ENCODE measurements around the gene TRIM22. TPM values are rescaled to one million over a fixed set of nuclear protein-coding genes. Genes with fewer than 3 reads are reported as not detected.
"Not testable (repeated sequence)": the region's sequence is repeated elsewhere in the genome, so short reads cannot be mapped to it uniquely, and the experiment has no call there.

Gene TRIM22
- polyA plus RNA-seq, 1 experiment = 58.2 TPM

DNA sequence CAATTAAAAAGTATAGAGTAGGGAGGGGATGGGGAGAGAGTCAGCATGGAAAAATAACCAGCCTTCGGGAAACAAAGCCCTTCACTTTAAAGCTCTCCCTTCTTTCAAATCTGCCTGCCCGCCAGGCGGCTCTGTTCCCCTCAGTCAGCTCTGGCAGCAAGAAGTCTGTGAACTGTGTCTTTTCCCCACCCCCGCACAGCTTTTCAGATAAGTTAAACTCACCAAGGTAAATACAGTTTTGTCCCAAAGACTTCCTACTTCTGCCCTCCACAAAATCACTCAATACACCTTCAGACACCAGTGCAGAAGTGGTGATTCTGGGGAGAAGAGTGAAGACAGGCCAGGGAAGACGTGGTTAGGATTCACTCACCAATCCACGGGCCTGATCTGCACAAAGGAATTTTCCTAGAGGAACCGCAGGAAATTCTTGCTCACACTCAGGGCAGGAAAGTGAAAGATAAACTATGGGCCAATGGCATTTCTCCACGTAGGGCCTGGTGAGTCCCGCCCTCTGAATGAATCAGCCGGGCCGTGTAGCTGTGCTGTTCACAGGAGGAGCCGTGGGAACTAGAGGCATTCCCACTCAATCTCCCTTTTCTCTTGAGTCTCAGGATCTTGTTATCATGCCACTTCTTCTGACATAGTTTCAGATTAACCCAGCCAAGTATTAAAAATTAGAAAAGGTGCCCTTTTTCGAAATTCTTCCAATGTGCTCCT lies 4.8 kb upstream of the TRIM22 start, which contains the start of gene TRIM5:
Gene TRIM5 (minus strand): TSS at position 429 of the 717 bp plus-strand sequence. CDS start 4,897 bp downstream, outside the sequence.
- POLR2A ChIA-PET = interaction anchor here (0.6 kb wide), 1 partner anchor 62 kb away, joined by 6 read pairs; no protein-coding TSS in a partner anchor

DNA sequence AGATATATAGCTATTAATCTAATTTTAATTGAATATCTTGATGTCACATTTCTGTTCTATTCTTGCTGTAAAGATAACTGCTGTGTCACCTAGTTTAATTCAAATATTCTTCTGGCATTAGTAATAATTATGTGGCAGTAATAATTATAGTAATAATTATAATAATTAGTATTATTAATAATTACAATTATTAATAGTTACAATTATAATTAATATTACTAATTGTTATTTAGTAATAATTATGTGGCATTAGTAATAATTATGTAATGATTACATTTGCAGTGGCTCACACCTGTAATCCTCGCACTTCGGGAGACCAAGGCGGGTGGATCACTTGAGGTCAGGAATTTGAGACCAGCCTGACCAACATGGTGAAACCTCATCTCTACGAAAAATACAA lies 3.2 kb upstream of the TRIM22 start:
- ChIA-PET POLR2A (no interaction called here), CTCF (interaction anchor here (1.4 kb wide), 1 partner anchor 58 kb away, joined by 3 read pairs; no protein-coding TSS in a partner anchor)
- DNase-seq (ENCODE audit: low read depth) = no peak
- TF ChIP-seq, protein P1, sequence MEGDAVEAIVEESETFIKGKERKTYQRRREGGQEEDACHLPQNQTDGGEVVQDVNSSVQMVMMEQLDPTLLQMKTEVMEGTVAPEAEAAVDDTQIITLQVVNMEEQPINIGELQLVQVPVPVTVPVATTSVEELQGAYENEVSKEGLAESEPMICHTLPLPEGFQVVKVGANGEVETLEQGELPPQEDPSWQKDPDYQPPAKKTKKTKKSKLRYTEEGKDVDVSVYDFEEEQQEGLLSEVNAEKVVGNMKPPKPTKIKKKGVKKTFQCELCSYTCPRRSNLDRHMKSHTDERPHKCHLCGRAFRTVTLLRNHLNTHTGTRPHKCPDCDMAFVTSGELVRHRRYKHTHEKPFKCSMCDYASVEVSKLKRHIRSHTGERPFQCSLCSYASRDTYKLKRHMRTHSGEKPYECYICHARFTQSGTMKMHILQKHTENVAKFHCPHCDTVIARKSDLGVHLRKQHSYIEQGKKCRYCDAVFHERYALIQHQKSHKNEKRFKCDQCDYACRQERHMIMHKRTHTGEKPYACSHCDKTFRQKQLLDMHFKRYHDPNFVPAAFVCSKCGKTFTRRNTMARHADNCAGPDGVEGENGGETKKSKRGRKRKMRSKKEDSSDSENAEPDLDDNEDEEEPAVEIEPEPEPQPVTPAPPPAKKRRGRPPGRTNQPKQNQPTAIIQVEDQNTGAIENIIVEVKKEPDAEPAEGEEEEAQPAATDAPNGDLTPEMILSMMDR (IDR thresholded peaks at IDR 0.05; ENCODE audit: insufficient read depth, low read depth, low read length) = no peak
- H3K27me3 ChIP-seq (ENCODE audit: control insufficient read depth, insufficient read depth, low read length) = no peaks in the 10 kb centered on the region
- no peak overlapping the region for H3K4me3 ChIP-seq (ENCODE audit: low read depth, low read length)
- no peaks in the 10 kb centered on the region for H3K36me3 ChIP-seq (ENCODE audit: control insufficient read depth, insufficient read depth, low read length)

More for the DNA sequence above, 4.8 kb upstream of the TRIM22 start, which contains the start of gene TRIM5:
- peak within 1 kb of the TSS; percentile 52 for H3K4me3 ChIP-seq (ENCODE audit: low read depth, low read length)
- H3K27me3 ChIP-seq (ENCODE audit: control insufficient read depth, insufficient read depth, low read length) = no peaks in the 10 kb centered on the region
- TF ChIP-seq, protein P1 (IDR thresholded peaks at IDR 0.05; ENCODE audit: insufficient read depth, low read depth, low read length) = peak; percentile 79
- CTCF ChIA-PET = interaction anchor here (0.6 to 1.3 kb wide), 6 partner anchors 49 to 1888 kb away, joined by 3 to 4 read pairs (median 4); no protein-coding TSS in a partner anchor
- H3K36me3 ChIP-seq (ENCODE audit: control insufficient read depth, insufficient read depth, low read length) = 0 out of 2 replicates have a peak, but pooled peaks cover 1% of the 10 kb centered on the region
- peak; percentile 90 for DNase-seq (ENCODE audit: low read depth)

DNA sequence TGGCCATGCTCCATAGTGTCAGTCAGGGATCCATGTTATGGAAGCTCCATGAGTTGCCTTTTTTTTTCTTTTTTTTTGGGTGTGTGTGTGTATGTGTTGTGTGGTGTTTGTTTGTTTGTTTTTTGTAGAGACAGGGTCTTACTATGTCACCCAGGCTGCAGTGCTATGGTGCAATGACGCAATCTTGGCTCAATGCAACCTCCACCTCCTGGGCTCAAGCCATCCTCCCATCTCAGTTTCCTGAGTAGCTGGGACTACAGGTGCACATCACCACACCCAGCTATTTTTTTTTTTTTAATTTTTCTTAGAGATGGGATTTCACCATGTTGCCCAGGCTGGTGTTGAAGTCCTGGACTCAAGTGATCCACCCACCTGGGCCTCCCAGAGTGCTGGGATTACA lies 1.1 kb upstream of the TRIM22 start:
- DNase-seq (ENCODE audit: low read depth) = no peak
- ChIA-PET POLR2A (no interaction called here), CTCF (interaction anchor here (0.6 kb wide), 1 partner anchor 155 kb away, joined by 3 read pairs; no protein-coding TSS in a partner anchor)
- no peaks in the 10 kb centered on the region; the same call in 1 of the 2 replicates for H3K36me3 ChIP-seq (ENCODE audit: control insufficient read depth, insufficient read depth, low read length)
- H3K27me3 ChIP-seq (ENCODE audit: control insufficient read depth, insufficient read depth, low read length) = no peaks in the 10 kb centered on the region
- no peak overlapping the region for H3K4me3 ChIP-seq (ENCODE audit: low read depth, low read length)
- TF ChIP-seq, protein P1 (IDR thresholded peaks at IDR 0.05; ENCODE audit: insufficient read depth, low read depth, low read length) = no peak

DNA sequence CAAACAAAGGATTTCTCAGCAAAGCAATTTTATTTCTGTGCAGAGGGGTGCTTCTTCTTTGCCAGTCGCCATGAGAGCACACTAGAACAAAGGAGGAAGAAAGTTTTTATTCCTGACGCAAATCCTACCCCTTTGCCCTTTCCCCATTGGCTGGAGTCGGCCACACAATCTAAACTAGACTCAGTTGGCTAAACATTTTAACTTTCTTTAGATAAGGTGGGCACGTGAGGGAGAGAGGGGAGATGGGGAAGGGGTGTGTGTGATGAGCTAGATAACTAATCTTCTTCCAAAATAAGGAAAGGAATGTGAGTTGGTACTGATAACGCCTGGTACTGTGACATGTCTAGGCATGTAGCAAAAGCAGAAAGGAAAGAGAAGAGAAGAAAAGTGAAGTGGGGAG lies 626 bp downstream of the TRIM22 start:
- Histone ChIP-seq H3K4me3 (ENCODE audit: low read depth, low read length) (peak overlapping the region; percentile 46), H3K36me3 (ENCODE audit: control insufficient read depth, insufficient read depth, low read length) (no peaks in the 10 kb centered on the region; the same call in 1 of the 2 replicates), H3K27me3 (ENCODE audit: control insufficient read depth, insufficient read depth, low read length) (no peaks in the 10 kb centered on the region)
- ChIA-PET POLR2A (interaction anchor here (0.7 kb wide), 1 partner anchor 70 kb away, joined by 8 read pairs; no protein-coding TSS in a partner anchor), CTCF (interaction anchor here (0.9 to 1.1 kb wide), 2 partner anchors 12 to 31 kb away, joined by 3 to 4 read pairs; no protein-coding TSS in a partner anchor)
- TF ChIP-seq, protein P1 (IDR thresholded peaks at IDR 0.05; ENCODE audit: insufficient read depth, low read depth, low read length) = no peak
- no peak for DNase-seq (ENCODE audit: low read depth)

DNA sequence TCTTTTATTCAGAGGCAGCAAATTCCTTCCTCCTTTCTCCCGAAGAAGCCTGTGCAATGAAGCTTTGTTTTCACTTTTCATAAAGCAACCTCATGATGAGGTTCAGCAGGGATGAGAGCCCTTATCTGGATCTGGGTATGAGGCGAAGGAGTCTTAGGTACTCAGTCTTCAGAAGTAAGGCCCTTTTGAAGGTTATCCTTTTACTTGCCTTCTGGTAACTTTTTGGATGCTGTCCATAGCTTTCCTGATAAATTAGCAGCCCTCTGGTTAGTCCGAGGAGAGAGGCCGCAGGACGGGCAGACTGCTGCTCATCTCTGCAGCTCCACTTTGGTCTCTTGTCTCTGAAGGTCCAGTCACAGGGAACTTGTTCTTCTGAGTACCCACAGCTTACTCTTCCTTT lies 1.1 kb downstream of the TRIM22 start:
- TF ChIP-seq, protein P1 (IDR thresholded peaks at IDR 0.05; ENCODE audit: insufficient read depth, low read depth, low read length) = no peak
- Histone ChIP-seq H3K4me3 (ENCODE audit: low read depth, low read length) (peak overlapping the region; percentile 46), H3K27me3 (ENCODE audit: control insufficient read depth, insufficient read depth, low read length) (no peaks in the 10 kb centered on the region), H3K36me3 (ENCODE audit: control insufficient read depth, insufficient read depth, low read length) (no peaks in the 10 kb centered on the region; the same call in 1 of the 2 replicates)
- POLR2A ChIA-PET = interaction anchor here (0.7 kb wide), 1 partner anchor 71 kb away, joined by 8 read pairs; no protein-coding TSS in a partner anchor
- CTCF ChIA-PET = interaction anchor here (0.9 kb wide), 2 partner anchors 32 to 83 kb away, joined by 3 to 4 read pairs; no protein-coding TSS in a partner anchor
- DNase-seq (ENCODE audit: low read depth) = no peak

DNA sequence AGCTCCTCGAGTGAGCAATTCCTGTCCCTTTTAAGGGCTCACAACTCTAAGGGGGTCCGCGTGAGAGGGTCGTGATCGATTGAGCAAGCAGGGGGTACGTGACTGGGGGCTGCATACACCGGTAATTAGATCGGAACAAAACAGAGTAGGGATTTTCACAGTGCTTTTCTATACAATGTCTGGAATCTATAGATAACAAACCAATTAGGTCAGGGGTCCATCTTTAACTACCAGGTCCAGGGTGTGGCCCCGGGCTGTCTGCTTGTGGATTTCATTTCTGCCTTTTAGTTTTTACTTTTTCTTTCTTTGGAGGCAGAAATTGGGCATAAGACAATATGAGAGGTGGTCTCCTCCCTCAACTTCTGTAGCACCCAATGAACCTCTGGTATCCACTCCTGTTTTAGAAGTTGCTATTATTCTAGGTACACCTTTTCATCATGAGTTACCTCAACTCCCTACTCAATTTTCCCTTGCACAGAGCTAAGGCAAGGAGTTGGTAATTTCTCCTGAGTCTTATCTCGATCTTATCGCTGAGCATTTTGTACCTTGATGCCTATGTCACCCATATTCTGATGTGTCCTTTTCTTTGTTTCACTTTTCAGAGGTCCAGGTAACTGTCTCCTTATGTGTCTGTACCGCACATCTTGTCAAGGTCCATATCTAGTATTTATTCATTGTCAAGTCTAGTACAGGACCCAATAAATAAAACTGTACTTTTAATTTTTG lies 1.8 kb downstream of the TRIM22 start:
- H3K27me3 ChIP-seq (ENCODE audit: control insufficient read depth, insufficient read depth, low read length); H3K36me3 ChIP-seq (ENCODE audit: control insufficient read depth, insufficient read depth, low read length); DNase-seq (ENCODE audit: low read depth); POLR2A ChIA-PET: not testable (repeated sequence)
- peak overlapping the region; percentile 46 for H3K4me3 ChIP-seq (ENCODE audit: low read depth, low read length)
- CTCF ChIA-PET = interaction anchor here (0.9 kb wide), 1 partner anchor 84 kb away, joined by 3 read pairs; no protein-coding TSS in a partner anchor
